Activated T-helper 1 cell treated with Interleukin-2 at 50 U/mL for 16 hours (primary cell): ENCODE results near the gene TXLNB.
"Not testable (repeated sequence)": the region's sequence is repeated elsewhere in the genome, so short reads cannot be mapped to it uniquely, and the experiment has no call there.

Source experiments
- DNase-seq: peaks from one replicate; pipeline ENCODE4 v3.0.0-alpha.2; 2020; ENCODE audit warnings: low read depth

TXLNB gene

GRCh38 chr6:139235661-139236060 is 56.1 kb downstream of the TXLNB start:
- DNase-seq, result no peak

- DNase-seq, result not testable (repeated sequence)
Measured at GRCh38 chr6:139234193-139234592, 57.6 kb downstream of the TXLNB start.

GRCh38 chr6:139231206-139231605 is 60.6 kb downstream of the TXLNB start:
- no peak for DNase-seq

- DNase-seq, result no peak
Measured at GRCh38 chr6:139230391-139230840, 61.4 kb downstream of the TXLNB start.

GRCh38 chr6:139228387-139228786 is 63.4 kb downstream of the TXLNB start:
- not testable (repeated sequence) for DNase-seq

GRCh38 chr6:139219746-139220145 is 72.1 kb downstream of the TXLNB start:
- DNase-seq, result no peak

- peak; percentile 50 for DNase-seq
Measured at GRCh38 chr6:139219271-139219729, 72.5 kb downstream of the TXLNB start.

- not testable (repeated sequence) for DNase-seq
Measured at GRCh38 chr6:139212460-139212859, 79.3 kb downstream of the TXLNB start.

- DNase-seq, result not testable (repeated sequence)
Measured at GRCh38 chr6:139210766-139211165, 81.0 kb downstream of the TXLNB start.

GRCh38 chr6:139205843-139206242 is 86.0 kb downstream of the TXLNB start:
- DNase-seq, result no peak

- DNase-seq, result no peak
Measured at GRCh38 chr6:139204978-139205377, 86.8 kb downstream of the TXLNB start.

- no peak for DNase-seq
Measured at GRCh38 chr6:139201378-139201777, 90.4 kb downstream of the TXLNB start.

- no peak for DNase-seq
Measured at GRCh38 chr6:139198529-139199288, 93.1 kb downstream of the TXLNB start.

GRCh38 chr6:139194740-139195139 is 97.1 kb downstream of the TXLNB start:
- no peak for DNase-seq
